GM08714 (cell line): ENCODE data around the gene SPAAR.
"Not testable (repeated sequence)": the region's sequence is repeated elsewhere in the genome, so short reads cannot be mapped to it uniquely, and the experiment has no call there.

ENCODE experiments used
- H3K4me3 ChIP-seq: fragments of 200-500 bp; sonication (Bioruptor generic); 2 replicates; pipeline ENCODE4 v1.5.1; 2014; ENCODE audit warnings: mild to moderate bottlenecking, low read length, inconsistent platforms
- ZNF274 ChIP-seq: IDR thresholded peaks from 2 replicates; pipeline ENCODE4 v1.6.1; 2012; ENCODE audit warnings: mild to moderate bottlenecking, low read depth, low read length

SPAAR gene

DNA sequence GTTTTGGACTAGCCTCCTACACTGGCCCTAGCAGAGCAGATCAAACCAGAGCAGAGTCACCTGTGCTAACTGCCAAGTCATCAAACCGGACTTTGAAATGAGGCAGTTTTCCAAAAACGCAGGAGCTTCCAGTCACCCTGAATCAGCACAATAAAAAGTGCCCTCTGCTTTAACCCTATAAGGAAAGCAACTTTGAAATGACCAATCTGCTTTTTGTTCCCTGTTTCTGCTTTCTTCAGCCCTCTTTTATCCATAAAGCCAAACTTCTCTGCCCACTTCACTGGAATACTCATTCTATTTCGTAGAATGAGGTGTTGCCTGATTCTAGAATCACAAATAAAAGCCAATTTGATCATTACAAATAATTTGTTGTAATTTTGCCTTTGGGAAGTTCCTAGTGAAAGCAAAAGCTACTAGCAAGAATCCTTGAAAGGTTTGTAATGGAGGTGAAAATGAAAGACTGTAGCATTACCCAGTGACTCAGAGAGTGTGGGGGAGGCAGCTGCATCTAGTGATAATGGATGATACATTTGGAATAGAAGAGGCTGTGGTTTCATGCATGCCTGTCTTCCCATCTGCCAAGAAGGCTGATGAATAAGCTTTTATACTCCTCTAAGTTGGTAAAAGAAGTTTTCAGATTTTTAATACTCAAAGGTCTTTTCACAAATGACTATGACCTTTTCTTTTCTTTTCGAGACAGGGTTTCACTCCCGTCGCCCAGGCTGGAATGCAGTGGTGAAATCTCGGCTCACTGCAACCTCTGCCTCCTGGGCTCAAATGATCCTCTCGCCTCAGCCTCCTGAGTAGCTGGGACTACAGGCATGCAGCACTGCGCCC lies 14.9 kb downstream of the SPAAR start:
- TF ChIP-seq ZNF274 = no peak
- no peak overlapping the region for H3K4me3 ChIP-seq

DNA sequence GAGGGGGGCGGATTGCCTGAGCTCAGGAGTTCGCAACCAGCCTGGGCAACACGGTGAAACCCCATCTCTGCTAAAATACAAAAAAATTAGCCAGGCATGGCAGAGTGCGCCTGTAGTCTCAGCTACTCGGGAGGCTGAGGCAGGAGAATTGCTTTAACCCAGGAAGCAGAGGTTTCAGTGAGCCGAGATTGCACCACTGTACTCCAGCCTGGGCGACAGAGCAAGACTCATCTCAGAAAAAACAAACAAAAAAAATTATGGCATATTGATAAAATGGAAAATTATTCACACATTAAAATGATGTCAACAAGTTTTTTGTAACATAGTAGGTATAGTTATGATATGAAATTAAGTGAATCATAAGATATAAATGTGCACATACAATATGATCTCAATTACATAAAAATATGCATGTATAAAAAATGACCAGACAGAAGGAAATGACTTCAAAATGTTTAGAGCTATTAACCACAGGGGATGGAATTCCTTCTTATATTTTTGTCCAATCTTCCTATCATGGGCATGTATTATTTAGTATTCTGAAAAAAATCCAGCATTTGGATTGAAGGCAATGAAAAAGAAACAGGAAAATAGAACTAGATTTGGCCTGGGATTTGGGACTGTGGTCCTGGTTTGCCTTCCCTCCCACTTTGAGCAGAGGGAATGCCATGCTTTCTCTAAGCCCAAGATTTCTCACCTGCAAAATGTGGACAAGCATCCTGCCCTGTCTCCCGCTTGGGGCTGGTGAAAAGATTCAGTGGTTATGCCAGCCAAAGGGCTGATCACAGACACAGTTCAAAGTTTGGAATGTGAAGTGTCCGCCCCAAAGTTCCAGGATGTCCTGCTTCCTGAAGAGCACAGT lies 19.5 kb downstream of the SPAAR start:
- no peak overlapping the region for H3K4me3 ChIP-seq
- TF ChIP-seq ZNF274 = no peak

DNA sequence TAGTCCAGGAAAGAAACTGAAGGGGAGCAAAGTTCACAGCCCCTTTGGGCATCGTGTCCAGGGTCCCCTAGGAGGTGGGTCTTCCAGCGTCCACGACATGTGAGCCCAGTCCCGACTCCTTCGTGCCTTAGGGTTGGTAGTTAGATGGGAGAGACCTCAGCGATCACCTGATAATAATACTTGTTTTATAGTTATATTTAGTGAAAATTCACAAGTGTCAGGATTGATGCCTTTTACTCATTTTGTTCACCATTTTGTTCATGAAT lies 20.1 kb downstream of the SPAAR start:
- no peak for TF ChIP-seq ZNF274

DNA sequence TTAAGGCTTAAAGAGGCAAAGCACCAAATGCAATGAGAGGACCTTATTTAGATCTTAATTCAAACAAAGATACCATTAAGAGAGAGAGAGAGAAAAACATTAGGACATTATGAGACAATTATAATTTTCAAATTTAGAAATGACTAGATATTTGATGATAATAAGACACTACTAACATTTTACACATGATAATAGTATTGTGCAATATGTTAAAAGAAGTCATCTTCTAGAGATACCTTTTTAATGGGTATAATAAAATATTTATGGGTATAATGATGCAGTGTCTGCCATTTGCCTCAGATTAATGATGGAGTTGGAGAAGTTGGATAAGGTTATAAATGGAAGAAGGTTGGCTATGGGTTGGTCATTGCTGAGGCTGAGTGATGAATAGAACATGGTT lies 21.2 kb downstream of the SPAAR start:
- no peak overlapping the region for H3K4me3 ChIP-seq
- no peak for TF ChIP-seq ZNF274

More for the DNA sequence above, 20.1 kb downstream of the SPAAR start:
- H3K4me3 ChIP-seq = no peak overlapping the region

DNA sequence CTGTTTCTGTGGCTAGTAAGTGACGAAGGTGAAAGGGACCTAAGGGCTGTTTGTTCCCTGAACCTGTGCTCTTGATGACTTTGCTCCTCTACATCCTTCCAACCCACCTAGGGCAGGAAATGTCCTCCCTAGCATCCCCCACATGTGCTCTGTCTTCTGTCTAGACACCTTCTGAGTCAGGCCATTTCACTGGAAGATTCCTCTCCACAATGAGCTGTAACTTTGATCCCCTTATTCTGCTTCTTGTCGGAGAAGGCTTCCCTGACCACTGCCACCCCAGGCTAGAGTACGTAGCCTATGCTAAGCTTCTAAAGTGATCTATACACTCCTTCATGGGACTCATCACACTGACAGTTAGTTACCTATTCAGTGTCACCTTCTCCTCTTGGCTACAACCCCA lies 21.7 kb downstream of the SPAAR start:
- no peak overlapping the region for H3K4me3 ChIP-seq
- TF ChIP-seq ZNF274 = no peak

DNA sequence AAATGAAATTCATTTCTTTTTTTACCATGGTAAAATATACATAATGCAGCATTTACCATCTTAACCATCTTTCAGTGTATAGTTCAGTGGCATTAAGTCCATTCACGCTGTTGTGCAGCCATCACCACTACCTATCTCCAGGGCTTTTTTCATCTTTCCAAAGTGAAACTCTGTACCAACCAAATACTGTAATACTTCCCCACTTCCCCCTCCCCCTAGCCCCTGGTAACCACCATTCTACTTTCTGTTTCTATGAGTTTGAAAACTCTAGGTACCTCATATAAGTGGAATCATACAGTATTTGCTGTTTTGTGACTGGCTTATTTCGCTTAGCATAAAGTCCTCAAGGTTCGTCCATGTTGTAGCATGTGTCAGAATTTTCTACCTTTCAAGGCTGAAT lies 23.4 kb downstream of the SPAAR start:
- no peak for TF ChIP-seq ZNF274
- H3K4me3 ChIP-seq = no peak overlapping the region

DNA sequence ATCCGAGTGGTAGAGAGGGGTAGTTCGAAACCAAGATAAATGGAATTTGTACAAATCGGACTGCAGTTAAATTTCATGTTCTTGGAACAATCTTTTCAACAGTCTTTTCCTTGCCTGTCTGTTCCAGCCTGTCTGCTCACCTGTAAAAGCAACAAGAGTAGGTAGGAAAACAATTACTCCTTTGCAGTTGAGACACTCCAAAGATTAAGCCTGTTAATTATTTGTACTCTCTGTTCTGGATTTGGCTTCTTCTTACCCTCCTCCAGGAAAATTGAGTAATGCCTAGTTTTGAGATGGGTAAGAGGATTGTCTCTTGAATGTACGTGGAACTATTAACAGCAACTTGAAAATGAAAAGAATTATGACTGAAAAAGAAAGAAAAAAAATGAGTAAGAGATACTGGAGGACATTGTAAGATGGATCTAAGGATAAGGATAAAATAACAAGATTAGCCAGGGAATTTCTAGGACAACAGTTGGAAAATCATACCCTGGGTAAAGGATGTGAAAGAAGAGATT lies 24.3 kb downstream of the SPAAR start:
- H3K4me3 ChIP-seq = no peak overlapping the region
- TF ChIP-seq ZNF274 = no peak

DNA sequence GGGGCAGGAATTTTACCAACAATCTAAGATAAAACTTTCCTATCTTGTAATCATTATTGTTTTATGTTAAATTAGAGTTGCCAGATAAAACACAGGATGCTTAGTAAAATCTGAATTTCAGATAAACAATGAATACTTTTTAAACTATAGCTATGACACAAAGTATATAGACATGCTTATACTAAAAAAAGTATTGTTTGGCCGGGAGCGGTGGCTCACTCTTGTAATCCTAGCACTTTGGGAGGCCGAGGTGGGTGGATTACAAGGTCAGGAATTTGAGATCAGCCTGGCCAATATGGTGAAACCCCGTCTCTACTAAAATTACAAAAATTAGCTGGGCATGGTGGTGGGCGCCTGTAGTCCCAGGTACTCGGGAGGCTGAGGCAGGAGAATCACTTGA lies 24.8 kb downstream of the SPAAR start:
- not testable (repeated sequence) for H3K4me3 ChIP-seq

DNA sequence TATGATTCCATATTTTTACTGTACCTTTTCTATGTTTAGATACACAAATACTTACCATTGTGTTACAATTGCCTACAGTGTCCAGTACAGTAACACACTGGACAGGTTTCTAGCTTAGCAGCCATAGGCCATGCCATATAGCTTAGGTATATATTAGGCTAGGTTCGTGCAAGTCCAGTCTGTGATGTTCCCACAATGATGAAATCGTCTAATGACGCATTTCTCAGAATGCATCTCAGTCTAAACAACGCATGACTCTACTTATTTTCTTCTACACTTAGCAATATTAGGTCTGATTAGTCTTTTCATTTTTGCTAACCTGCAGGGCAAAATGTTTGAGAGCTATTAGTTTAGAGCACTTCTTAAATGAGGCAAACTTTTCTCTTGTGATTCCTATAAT lies 26.0 kb downstream of the SPAAR start:
- no peak for TF ChIP-seq ZNF274
- H3K4me3 ChIP-seq = no peak overlapping the region

DNA sequence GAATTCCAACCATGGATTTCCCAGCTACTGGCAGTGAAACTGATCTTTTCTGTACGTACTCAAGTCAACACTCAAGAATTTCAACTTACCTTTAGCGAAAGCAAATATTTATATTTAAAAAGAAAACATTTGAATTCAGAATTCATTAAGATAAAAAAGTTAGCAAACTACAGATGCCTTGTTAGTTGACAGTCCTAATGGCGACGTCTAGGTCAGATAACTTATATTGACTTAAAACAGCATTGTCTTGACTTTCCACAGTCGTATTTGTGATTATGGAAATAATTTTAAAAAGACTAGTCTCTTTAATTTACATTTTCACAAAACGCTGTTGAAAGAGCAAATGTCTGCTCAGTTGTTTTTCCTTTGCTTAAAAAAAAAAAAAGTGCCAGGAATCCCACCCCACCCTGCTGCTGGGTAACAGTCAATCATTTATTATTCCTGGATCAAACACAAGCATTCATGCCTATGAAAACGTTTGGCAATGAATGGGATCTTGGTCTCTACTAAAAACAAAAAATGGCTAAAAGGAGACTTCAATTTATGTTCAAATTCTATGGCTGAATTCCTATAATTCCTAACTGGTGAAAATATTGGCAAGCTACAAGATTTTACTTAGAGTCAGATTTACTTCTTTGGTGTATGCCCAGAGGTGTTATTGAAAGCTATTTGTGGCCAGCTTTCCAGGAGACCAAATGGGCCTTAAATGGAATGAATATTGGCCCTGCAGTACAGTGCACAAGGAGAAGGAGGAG lies 26.6 kb downstream of the SPAAR start:
- H3K4me3 ChIP-seq = no peak overlapping the region
- TF ChIP-seq ZNF274 = no peak

DNA sequence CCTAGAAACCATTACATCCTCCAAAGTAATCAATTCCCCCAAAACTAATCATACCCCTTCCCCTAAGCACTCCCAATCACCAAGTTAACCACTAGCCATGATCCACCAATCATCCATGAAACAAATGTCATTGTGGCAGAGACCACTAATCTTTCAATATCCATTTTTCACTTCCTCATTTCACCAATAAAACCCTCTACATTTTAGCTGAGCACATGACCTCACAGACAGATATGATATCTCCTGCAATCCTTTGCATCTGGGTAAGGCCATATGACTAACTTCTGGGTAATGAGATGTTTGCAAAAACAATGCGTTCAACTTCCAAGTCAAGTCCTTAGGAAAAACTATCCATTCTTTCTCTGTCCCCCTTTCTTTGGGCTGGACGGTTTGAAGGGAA lies 27.9 kb downstream of the SPAAR start:
- H3K4me3 ChIP-seq = no peak overlapping the region
- TF ChIP-seq ZNF274 = no peak

DNA sequence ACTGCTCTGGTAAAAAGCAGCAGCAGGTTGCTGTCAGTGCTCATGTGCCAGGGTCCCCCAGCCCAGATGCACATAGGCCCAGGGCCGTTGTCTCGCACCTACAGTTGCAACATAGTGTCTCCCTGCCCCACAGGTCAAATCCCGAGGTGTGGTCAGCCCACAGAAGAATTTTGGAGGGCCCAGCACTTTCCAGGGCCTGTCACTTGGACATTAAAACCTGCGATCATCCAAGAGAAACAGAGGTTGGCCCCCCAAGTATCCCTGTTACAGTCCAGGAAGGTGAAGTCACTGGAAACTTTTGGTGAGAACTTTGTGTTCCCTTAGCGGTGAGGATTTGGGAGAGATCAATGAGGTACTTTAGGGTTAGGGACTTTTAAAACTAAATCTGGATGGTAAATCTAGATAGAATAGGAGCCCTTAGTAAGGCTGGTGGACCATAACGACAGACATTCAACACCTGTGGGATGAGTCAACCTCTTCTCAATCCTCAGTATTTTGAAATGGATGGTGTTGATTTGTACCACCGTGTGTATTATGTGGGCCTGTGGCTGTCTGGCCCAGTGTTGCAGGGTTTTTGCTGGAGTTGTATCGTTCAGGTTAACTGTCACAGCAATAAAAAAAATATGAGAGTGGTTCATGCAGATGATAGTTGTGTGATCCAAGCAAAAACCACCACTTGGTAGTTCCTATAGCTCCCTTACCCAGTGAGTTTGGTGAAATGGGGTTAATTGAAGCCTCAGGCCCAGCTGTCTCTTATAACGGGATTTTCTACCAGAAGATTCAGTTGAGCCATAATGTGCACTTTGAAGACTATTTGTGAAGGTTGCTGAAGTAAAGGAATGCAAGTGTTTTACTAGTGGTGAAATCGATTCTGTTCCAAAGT lies 29.4 kb downstream of the SPAAR start:
- no peak overlapping the region for H3K4me3 ChIP-seq
- no peak for TF ChIP-seq ZNF274

DNA sequence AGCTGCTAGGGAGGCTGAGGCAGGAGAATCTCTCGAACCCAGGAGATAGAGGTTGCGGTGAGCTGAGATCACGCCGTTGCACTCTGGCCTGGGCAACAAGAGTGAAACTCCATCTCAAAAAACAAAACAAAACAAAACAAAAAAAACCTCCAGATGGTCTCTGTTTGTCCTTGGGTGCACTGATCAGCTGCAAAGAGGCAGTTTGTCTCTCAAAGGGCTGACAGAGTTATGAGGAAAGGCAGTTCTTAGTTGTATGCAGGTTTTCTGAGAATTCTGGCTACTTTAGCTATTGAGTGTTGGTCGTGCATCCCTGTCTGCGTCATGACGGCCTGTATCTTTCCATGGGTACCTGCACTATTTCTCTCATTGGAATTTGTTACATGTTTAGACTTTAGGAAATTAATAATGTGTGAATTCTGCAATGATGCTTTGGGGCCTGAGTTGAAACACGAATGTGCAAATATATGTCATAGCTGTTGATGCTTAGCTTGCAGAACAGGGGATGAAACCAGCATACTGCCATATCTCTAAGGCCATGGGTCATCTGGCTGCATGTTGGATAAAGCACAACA lies 30.5 kb downstream of the SPAAR start:
- H3K4me3 ChIP-seq = no peak overlapping the region
- TF ChIP-seq ZNF274 = no peak
